T-helper 1 cell treated with Interleukin-12 subunit alpha and Interleukin-12 subunit beta and Interleukin-4 antibody, amounts not matched to agents 30 μg/mL and 1 μg/mL, for 36 hours (primary cell): ENCODE results near the gene TOR1AIP2.

Experiments used
- H3K27ac Mint-ChIP-seq: one replicate; pipeline ENCODE4 v1.8.0; 2021; ENCODE audit warnings: mild to moderate bottlenecking, mixed read lengths
- H3K27me3 Mint-ChIP-seq: one replicate; pipeline ENCODE4 v1.8.0; 2021; ENCODE audit warnings: low read depth, mixed read lengths
- H3K36me3 Mint-ChIP-seq: one replicate; pipeline ENCODE4 v1.8.0; 2021; ENCODE audit warnings: low read depth, mixed read lengths
- H3K4me1 Mint-ChIP-seq: one replicate; pipeline ENCODE4 v1.8.0; 2021; ENCODE audit warnings: low read depth, mixed read lengths
- H3K4me3 Mint-ChIP-seq: one replicate; pipeline ENCODE4 v1.8.0; 2021; ENCODE audit warnings: mild to moderate bottlenecking, moderate library complexity, mixed read lengths
- H3K9me3 Mint-ChIP-seq: one replicate; pipeline ENCODE4 v1.8.0; 2021; ENCODE audit warnings: mixed read lengths

TOR1AIP2 gene

GRCh38 chr1:179824265-179824664 is 53.3 kb downstream of the TOR1AIP2 start:
- no peaks in the 10 kb centered on the region for H3K27me3 Mint-ChIP-seq
- no peaks in the 10 kb centered on the region for H3K9me3 Mint-ChIP-seq

GRCh38 chr1:179823693-179824092 is 53.9 kb downstream of the TOR1AIP2 start:
- H3K36me3 Mint-ChIP-seq, result no peaks in the 10 kb centered on the region
- no peaks in the 10 kb centered on the region for H3K4me1 Mint-ChIP-seq
- no peak overlapping the region for H3K4me3 Mint-ChIP-seq
- no peak overlapping the region for H3K27ac Mint-ChIP-seq
- H3K27me3 Mint-ChIP-seq, result no peaks in the 10 kb centered on the region
- H3K9me3 Mint-ChIP-seq, result no peaks in the 10 kb centered on the region

More at GRCh38 chr1:179824265-179824664, 53.3 kb downstream of the TOR1AIP2 start:
- no peak overlapping the region for H3K27ac Mint-ChIP-seq
- H3K4me1 Mint-ChIP-seq, result no peaks in the 10 kb centered on the region
- H3K4me3 Mint-ChIP-seq, result no peak overlapping the region
- no peaks in the 10 kb centered on the region for H3K36me3 Mint-ChIP-seq

GRCh38 chr1:179822065-179822464 is 55.5 kb downstream of the TOR1AIP2 start:
- Mint-ChIP-seq H3K4me1 (no peaks in the 10 kb centered on the region), H3K27me3 (peaks cover 2% of the 10 kb centered on the region), H3K36me3 (no peaks in the 10 kb centered on the region), H3K4me3 (no peak overlapping the region), H3K9me3 (no peaks in the 10 kb centered on the region), H3K27ac (no peak overlapping the region)

- H3K27ac Mint-ChIP-seq, result no peak overlapping the region
- no peak overlapping the region for H3K4me3 Mint-ChIP-seq
- no peaks in the 10 kb centered on the region for H3K36me3 Mint-ChIP-seq
- H3K4me1 Mint-ChIP-seq, result no peaks in the 10 kb centered on the region
- H3K9me3 Mint-ChIP-seq, result no peaks in the 10 kb centered on the region
- peaks cover 6% of the 10 kb centered on the region for H3K27me3 Mint-ChIP-seq
Measured at GRCh38 chr1:179821524-179821923, 56.1 kb downstream of the TOR1AIP2 start.

- H3K27me3 Mint-ChIP-seq, result peaks cover 9% of the 10 kb centered on the region
- H3K27ac Mint-ChIP-seq, result no peak overlapping the region
- no peaks in the 10 kb centered on the region for H3K36me3 Mint-ChIP-seq
- peaks cover 5% of the 10 kb centered on the region for H3K4me1 Mint-ChIP-seq
- no peak overlapping the region for H3K4me3 Mint-ChIP-seq
- H3K9me3 Mint-ChIP-seq, result no peaks in the 10 kb centered on the region
Measured at GRCh38 chr1:179820226-179820970, 57.2 kb downstream of the TOR1AIP2 start.

- H3K36me3 Mint-ChIP-seq, result no peaks in the 10 kb centered on the region
Measured at GRCh38 chr1:179818743-179819173, 58.8 kb downstream of the TOR1AIP2 start.

GRCh38 chr1:179818260-179818659 is 59.3 kb downstream of the TOR1AIP2 start:
- H3K36me3 Mint-ChIP-seq, result no peaks in the 10 kb centered on the region
- H3K9me3 Mint-ChIP-seq, result no peaks in the 10 kb centered on the region
- H3K4me3 Mint-ChIP-seq, result no peak overlapping the region
- H3K27me3 Mint-ChIP-seq, result peaks cover 15% of the 10 kb centered on the region
- peaks cover 16% of the 10 kb centered on the region for H3K4me1 Mint-ChIP-seq
- H3K27ac Mint-ChIP-seq, result no peak overlapping the region

More at GRCh38 chr1:179818743-179819173, 58.8 kb downstream of the TOR1AIP2 start:
- Mint-ChIP-seq H3K27ac (no peak overlapping the region), H3K27me3 (peaks cover 15% of the 10 kb centered on the region), H3K4me3 (no peak overlapping the region), H3K4me1 (peaks cover 16% of the 10 kb centered on the region), H3K9me3 (no peaks in the 10 kb centered on the region)

- H3K36me3 Mint-ChIP-seq, result no peaks in the 10 kb centered on the region
- no peak overlapping the region for H3K27ac Mint-ChIP-seq
- H3K9me3 Mint-ChIP-seq, result no peaks in the 10 kb centered on the region
- H3K4me1 Mint-ChIP-seq, result peaks cover 16% of the 10 kb centered on the region
- H3K27me3 Mint-ChIP-seq, result peaks cover 15% of the 10 kb centered on the region
- no peak overlapping the region for H3K4me3 Mint-ChIP-seq
Measured at GRCh38 chr1:179817789-179818188, 59.8 kb downstream of the TOR1AIP2 start.

- Mint-ChIP-seq H3K9me3 (no peaks in the 10 kb centered on the region), H3K36me3 (no peaks in the 10 kb centered on the region), H3K4me3 (no peak overlapping the region), H3K27ac (no peak overlapping the region), H3K4me1 (peaks cover 16% of the 10 kb centered on the region), H3K27me3 (peaks cover 15% of the 10 kb centered on the region)
Measured at GRCh38 chr1:179817056-179817455, 60.5 kb downstream of the TOR1AIP2 start.

- Mint-ChIP-seq H3K4me3 (peak overlapping the region; percentile 23), H3K27ac (no peak overlapping the region), H3K36me3 (no peaks in the 10 kb centered on the region), H3K4me1 (peaks cover 16% of the 10 kb centered on the region), H3K27me3 (peaks cover 15% of the 10 kb centered on the region), H3K9me3 (no peaks in the 10 kb centered on the region)
Measured at GRCh38 chr1:179816196-179816960, 61.2 kb downstream of the TOR1AIP2 start.

GRCh38 chr1:179815641-179816040 is 62.0 kb downstream of the TOR1AIP2 start:
- no peaks in the 10 kb centered on the region for H3K36me3 Mint-ChIP-seq
- peak overlapping the region; percentile 91 for H3K4me3 Mint-ChIP-seq
- H3K9me3 Mint-ChIP-seq, result no peaks in the 10 kb centered on the region
- H3K4me1 Mint-ChIP-seq, result peaks cover 16% of the 10 kb centered on the region
- H3K27ac Mint-ChIP-seq, result no peak overlapping the region
- peaks cover 15% of the 10 kb centered on the region for H3K27me3 Mint-ChIP-seq

- Mint-ChIP-seq H3K27ac (no peak overlapping the region), H3K9me3 (no peaks in the 10 kb centered on the region), H3K4me3 (peak overlapping the region; percentile 91), H3K4me1 (peaks cover 16% of the 10 kb centered on the region), H3K36me3 (no peaks in the 10 kb centered on the region), H3K27me3 (peaks cover 19% of the 10 kb centered on the region)
Measured at GRCh38 chr1:179814546-179814838, 63.1 kb downstream of the TOR1AIP2 start.

GRCh38 chr1:179813626-179814545 is 63.7 kb downstream of the TOR1AIP2 start:
- Mint-ChIP-seq H3K27me3 (peaks cover 19% of the 10 kb centered on the region), H3K9me3 (no peaks in the 10 kb centered on the region), H3K4me1 (peaks cover 16% of the 10 kb centered on the region), H3K36me3 (no peaks in the 10 kb centered on the region), H3K27ac (no peak overlapping the region), H3K4me3 (peak overlapping the region; percentile 91)

- no peaks in the 10 kb centered on the region for H3K36me3 Mint-ChIP-seq
- H3K4me1 Mint-ChIP-seq, result peaks cover 16% of the 10 kb centered on the region
- H3K27me3 Mint-ChIP-seq, result peaks cover 19% of the 10 kb centered on the region
- H3K27ac Mint-ChIP-seq, result no peak overlapping the region
- H3K9me3 Mint-ChIP-seq, result no peaks in the 10 kb centered on the region
- no peak overlapping the region for H3K4me3 Mint-ChIP-seq
Measured at GRCh38 chr1:179812501-179813292, 64.9 kb downstream of the TOR1AIP2 start.
